NCI-H1930 (cell line): ENCODE data around the gene GPD1L.
"Not testable (repeated sequence)": the region's sequence is repeated elsewhere in the genome, so short reads cannot be mapped to it uniquely, and the experiment has no call there.

ENCODE experiments used
- DNase-seq, 2 experiments: peaks; one replicate each; lab custom pipeline; 2025; lab: John Stamatoyannopoulos, UW

Gene GPD1L

GRCh38 chr3:32181365-32181764 is 74.9 kb downstream of the GPD1L start:
- no peak for DNase-seq

GRCh38 chr3:32181796-32182195 is 75.4 kb downstream of the GPD1L start:
- no peak for DNase-seq

GRCh38 chr3:32184187-32184730 is 77.8 kb downstream of the GPD1L start:
- no peak for DNase-seq

GRCh38 chr3:32186097-32186496 is 79.7 kb downstream of the GPD1L start:
- DNase-seq = no peak

DNA sequence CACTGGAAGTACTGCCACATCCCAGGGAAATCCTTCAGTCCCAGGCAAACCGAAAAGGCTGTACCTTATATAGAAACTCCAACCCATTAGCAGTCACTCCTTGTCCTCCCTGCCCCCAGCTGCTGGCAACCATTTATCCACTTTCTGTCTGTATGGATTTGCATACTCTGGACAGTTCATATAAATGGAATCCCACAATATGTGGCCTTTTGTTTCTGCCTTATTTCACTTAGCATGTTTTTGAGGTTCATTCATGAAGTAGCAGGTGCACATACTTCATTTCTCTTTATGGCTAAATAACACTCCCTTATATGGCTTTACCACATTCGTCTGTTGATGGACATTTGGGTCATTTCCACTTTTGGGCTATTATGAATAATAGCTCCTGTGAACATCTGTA is 80.5 kb downstream of the GPD1L start:
- no peak for DNase-seq

GRCh38 chr3:32189693-32190092 is 83.3 kb downstream of the GPD1L start:
- no peak for DNase-seq

DNA sequence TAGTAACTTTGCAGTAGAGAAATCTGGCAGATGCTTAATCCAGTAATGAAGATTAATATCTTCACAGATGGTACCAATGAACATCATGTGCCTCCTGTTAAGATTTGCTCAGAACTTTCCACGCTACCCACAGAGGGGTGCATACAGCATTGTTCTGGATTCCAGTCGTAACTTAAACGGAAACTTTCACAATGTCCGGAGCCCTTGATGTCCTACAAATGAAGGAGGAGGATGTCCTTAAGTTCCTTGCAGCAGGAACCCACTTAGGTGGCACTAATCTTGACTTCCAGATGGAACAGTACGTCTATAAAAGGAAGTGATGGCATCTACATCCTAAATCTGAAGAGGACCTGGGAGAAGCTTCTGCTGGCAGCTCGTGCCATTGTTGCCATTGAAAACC is 84.1 kb downstream of the GPD1L start:
- DNase-seq = not testable (repeated sequence)

DNA sequence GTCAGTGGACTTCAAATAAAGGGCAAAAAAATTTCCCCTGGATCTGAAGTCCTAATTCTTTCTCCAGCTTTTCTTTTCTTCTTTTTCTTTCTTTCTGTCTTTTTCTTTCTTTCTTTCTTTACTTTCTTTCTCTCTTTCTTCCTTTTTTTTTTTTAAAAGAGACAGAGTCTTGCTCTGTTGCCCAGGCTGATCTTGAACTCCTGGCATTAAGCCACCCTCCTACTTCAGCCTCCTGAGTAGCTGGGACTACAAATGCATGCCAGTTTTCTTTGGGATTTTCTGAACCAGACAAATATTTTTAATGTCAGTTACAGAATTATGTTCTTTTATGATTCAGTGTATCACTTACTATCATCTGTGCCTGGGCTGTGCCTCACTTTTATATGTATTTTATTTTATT is 86.7 kb downstream of the GPD1L start:
- no peak for DNase-seq

- no peak for DNase-seq
Measured at GRCh38 chr3:32194653-32195052, 88.2 kb downstream of the GPD1L start.

- no peak for DNase-seq
Measured at GRCh38 chr3:32195995-32196540, 89.6 kb downstream of the GPD1L start.

DNA sequence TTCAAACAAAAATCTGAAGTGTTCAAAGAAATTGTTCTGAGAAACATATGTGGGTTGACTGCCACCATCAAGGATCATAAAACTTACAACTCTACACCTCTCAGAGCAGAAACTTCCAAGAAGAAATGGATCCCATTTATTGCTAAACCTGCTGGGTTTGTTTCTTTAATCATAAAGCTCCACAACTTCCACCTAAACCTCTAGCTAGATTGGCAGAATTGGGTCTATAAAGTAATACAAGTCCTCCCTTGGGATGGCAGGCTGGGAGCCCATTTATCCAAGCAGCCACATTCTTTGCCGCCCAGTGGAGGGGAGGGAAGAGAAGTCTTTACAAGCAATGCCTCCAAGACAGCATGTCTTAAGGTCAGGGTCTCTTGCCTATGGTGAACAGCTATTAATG is 91.6 kb downstream of the GPD1L start:
- no peak for DNase-seq

DNA sequence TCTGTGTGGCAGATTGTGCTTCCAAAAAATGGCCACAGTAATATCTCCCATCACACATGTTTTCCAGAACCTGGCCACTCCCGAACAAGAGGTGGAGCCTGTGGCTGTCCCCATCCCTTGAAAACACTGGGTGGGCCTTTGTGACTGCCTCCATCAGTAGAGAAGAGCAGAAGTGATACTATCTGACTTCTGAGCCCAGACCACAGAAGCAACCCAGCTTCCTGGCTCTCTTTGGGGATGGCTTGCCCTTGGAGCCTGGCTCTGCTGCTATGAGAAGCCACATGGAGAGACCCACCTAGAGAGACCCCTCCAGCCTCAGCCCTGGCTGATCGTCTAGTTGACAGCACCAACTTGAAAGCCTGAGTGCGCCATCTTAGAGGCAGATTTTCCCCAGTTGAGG is 92.3 kb downstream of the GPD1L start:
- no peak for DNase-seq

DNA sequence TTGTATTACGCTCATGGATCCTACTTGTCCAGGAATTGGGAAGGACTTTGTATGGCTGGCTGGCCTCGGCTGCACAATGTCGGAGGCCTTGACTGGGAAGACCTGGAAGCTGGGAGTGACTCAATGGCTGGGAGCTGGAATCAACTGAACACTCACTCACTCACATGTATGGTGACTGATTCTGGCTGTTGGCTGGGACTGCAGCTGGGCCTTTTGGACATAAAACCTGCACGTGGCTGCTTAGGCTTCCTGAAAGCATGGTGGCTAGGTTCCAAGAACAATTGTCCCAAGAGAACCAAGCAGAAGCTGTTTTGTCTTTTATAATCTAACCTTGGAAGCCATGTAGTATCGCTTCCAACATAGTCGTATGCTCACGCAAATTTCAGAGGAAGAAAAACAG is 94.1 kb downstream of the GPD1L start:
- no peak for DNase-seq

DNA sequence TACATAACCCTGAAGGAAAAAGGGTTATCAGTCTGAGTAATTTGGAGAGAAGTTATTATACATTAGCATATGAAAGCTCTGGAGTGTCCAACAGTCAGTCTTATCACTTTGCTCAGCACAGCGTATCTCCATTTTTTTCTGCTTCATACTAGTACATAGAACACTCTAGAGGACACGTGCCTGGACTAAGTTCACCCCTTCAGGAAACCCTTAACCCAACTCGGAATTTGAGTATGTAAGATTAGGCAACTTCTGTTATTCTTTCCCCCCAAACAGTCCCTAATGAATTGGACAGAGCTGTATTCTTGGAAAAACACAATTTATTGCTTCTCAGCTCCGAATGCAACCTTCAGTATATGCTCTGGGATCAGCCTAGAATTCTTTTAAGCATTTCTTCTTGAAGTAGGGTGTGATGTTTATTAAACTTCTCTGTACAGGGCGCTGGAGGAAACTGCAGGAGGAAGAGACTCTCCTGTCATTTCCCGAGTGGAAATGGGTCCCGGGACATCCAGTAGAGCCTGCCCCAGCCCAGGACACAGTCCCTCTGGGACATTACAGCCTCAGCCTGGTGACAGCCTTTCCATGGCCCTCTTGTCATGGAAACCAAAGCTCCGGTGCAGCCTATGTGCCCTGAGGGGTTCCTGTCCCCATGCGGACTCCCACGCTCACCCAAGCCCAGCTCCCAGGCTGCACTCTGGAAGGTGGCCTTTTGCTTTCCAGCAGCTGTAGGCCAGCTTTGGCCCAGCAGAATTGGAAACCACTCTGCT is 94.8 kb downstream of the GPD1L start:
- no peak for DNase-seq

GRCh38 chr3:32202496-32202895 is 96.1 kb downstream of the GPD1L start:
- DNase-seq = no peak

DNA sequence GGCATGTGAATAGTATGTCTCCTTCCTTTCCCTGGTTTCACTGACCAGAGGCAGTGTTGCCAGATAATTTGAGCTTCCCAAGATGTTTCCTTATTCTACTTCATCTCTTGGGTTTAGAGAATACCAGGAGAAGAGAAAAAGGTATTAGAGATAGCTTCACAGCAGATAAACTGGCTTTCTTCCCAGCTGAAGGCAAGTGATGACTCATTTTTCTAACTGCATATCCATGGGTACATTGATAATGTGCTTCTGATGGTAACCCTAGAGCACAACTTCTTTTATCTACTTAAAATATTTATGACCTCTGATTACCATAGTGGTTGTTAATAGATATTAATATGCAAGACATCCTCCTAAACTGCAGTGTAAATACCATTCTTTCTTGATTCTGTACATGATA is 97.4 kb downstream of the GPD1L start:
- DNase-seq = no peak

DNA sequence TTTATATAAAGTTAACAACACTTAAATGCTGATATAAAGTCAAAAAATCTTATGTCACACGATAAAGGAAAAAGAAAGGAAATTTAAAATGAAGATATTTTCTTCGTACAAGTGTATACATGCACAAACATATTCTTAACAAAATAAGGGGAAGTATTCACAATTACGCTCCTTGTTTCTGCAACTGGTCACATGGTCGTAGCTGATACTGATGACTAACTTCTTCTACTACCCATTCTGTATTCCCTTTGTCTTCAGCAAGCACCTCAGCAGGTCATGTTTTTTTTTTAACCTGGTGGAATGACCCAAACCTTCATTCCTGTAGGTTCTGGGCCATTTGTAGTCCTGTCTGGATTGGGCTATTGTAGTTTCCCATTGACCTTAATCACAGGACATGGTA is 102.0 kb downstream of the GPD1L start:
- DNase-seq = no peak

GRCh38 chr3:32215185-32215584 is 108.8 kb downstream of the GPD1L start:
- DNase-seq = no peak

DNA sequence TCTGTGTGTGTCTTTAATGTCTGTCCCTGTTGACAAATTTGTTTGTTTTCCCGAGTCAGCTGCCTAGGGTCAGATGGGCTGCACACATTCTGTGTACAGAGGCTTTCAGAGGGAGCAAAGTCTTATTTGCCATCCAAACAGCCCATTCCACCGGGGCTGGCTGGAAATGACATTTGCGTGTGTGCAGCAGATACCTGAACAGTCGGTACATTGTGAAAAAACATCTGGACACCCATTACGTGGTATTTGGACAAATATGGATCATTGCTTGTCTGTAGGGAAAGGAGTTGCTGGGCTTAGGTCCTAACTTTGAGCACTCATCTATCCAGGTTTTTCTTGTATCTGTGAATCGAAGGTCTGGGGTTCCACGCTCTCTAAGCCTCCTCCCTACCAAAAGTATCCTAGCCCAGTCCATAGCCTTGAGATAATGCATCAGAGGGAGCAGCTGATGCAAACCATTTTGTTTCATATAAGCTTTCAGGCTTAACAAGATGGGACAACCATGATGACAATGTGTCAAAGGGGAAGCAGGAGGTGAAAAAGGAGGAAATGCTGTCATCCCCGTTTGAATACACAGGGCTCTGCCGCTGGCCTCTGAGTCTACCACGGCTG is 109.9 kb downstream of the GPD1L start:
- no peak for DNase-seq

- DNase-seq = no peak
Measured at GRCh38 chr3:32217339-32217738, 110.9 kb downstream of the GPD1L start.
